Thyroid gland (tissue), 4 donors: ENCODE measurements around the gene IL2RA. TPM values are rescaled to one million over a fixed set of nuclear protein-coding genes. Genes with fewer than 3 reads are reported as not detected.
A peak's percentile ranks its signal among the peaks of the same experiment; 100 is the strongest.

Experiments used
- DNase-seq, 2 donors: peaks; one replicate each; pipeline ENCODE4 v3.0.0-alpha.2; 2019
- H3K27ac ChIP-seq, 3 donors: fragments of 200-600 bp; sonication (generic); 1 replicate in 2 of 3; 2 replicates in 1 of 3; pipeline ENCODE4 v1.5.1; 2016 to 2019; ENCODE audit warnings: mild to moderate bottlenecking in 1 of 3, moderate library complexity in 1 of 3
- H3K27me3 ChIP-seq: fragments of 200-600 bp; sonication (generic); one replicate; pipeline ENCODE4 v1.5.1; 2019
- H3K36me3 ChIP-seq, 2 donors: fragments of 200-600 bp; sonication (generic); one replicate each; pipeline ENCODE4 v1.5.1; 2016 to 2019
- H3K4me1 ChIP-seq, 2 donors: fragments of 200-600 bp; sonication (generic); one replicate each; pipeline ENCODE4 v1.5.1; 2017 to 2019
- H3K4me3 ChIP-seq, 3 donors: fragments of 200-600 bp; sonication (generic); replicated peaks in 1 of 3; 1 replicate in 2 of 3; 2 replicates in 1 of 3; pipeline ENCODE4 v1.5.1; 2016; ENCODE audit warnings: mild to moderate bottlenecking in 1 of 3
- H3K9me3 ChIP-seq: fragments of 200-600 bp; sonication (generic); one replicate; pipeline ENCODE4 v1.5.1; 2017
- POLR2A ChIP-seq, 2 donors: fragments of 450-650 bp; IDR thresholded peaks; one replicate each; pipeline ENCODE4 v1.6.1; 2017; ENCODE audit warnings: antibody characterized with exemption in 2 of 2, mild to moderate bottlenecking in 2 of 2, moderate library complexity in 1 of 2
- WGBS, 2 donors: methylation state at CpG; one replicate each; pipeline ENCODE4 v1.1.5; 2017; 5-methylcytosine and 5-hydroxymethylcytosine counted together
- intact Hi-C: fragments of 100-400 bp; cut with DNase I; formaldehyde crosslinking; loops from one replicate; pipeline ENCODE4 v1.15.1; 2023
- total RNA-seq, 4 donors: library from RNA; depleted of rRNA; stranded (reverse); fragments of >200 nt; gene quantifications; one replicate each; pipeline ENCODE4 v1.2.3, GENCODE V29; 2016
- TF ChIP-seq, protein P1 (sequence below), 6 experiments: fragments of 200-600 bp in 3 of 6; fragments of 450-650 bp in 3 of 6; sonication (generic) in 3 of 6; IDR thresholded peaks; one replicate each; pipeline ENCODE4 v1.5.1; 2016 to 2019; ENCODE audit warnings: antibody characterized with exemption in 6 of 6, mild to moderate bottlenecking in 2 of 6, inconsistent platforms in 1 of 6, moderate library complexity in 1 of 6

Gene IL2RA
- total RNA-seq, 4 donors from 2014 or later: 1.7 to 11.3 (median 2.3) TPM

DNA sequence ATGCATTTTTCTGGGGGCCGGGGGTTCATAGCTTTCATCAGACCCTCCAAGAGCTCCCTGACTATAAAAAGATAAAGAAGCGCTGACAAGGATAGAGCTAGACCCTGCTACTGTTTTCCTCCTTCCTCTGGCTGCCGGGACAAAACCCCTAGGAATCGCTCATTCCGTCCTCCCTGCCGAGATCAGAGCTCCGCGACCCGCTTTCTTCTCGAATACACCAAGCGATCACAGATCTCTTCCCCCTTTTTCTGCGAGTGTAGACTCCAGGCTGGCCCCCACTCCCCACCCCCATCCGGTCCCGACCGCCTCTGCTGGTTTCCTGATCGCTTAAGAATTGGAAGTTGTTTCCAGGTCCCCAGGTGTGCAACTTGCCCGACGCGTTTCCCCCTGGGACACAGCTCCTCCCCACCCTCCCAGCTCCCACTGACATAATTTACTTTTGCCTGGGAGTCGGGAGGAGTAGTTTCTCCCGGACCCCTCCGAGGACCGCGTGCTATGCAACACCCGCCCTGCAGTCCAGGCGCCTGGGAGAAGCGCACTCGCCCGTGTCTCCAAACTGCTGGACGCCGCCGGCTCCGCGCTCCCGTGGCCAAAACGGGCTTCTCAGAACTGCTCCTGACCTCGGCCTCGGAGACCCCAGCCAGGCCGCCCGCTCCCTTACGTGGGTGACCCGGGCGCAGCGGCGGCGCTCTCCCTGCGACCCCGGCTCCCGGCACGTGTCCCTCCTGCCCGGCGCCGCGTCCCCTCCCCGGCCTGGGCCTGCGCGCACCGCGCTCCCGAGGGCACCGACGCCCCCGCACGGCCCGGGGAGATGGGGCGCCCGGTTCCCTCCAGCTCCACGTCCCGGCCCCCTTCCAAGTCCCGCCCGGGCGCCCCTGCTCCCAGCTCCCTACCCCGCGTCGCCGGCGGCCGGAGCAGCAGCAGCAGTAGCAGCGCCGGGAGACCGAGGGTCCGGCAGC is 85.4 kb downstream of the IL2RA start:
- no peaks in the 10 kb centered on the region for H3K9me3 ChIP-seq
- no peaks in the 10 kb centered on the region for H3K27me3 ChIP-seq
- H3K4me3 ChIP-seq: peak overlapping the region; percentile 74 to 76 (median 75)
- no peaks in the 10 kb centered on the region for H3K36me3 ChIP-seq
- intact Hi-C loops: no loop called here
- 4 to 9% methylated on average over 24 to 38 of the region's 82 CpGs for WGBS, 2 donors
- H3K27ac ChIP-seq: peak overlapping the region; percentile 89 to 93 (median 93)
- no peaks in the 10 kb centered on the region for H3K4me1 ChIP-seq
- peak; percentile 50 to 56 for DNase-seq
- TF ChIP-seq, protein P1, sequence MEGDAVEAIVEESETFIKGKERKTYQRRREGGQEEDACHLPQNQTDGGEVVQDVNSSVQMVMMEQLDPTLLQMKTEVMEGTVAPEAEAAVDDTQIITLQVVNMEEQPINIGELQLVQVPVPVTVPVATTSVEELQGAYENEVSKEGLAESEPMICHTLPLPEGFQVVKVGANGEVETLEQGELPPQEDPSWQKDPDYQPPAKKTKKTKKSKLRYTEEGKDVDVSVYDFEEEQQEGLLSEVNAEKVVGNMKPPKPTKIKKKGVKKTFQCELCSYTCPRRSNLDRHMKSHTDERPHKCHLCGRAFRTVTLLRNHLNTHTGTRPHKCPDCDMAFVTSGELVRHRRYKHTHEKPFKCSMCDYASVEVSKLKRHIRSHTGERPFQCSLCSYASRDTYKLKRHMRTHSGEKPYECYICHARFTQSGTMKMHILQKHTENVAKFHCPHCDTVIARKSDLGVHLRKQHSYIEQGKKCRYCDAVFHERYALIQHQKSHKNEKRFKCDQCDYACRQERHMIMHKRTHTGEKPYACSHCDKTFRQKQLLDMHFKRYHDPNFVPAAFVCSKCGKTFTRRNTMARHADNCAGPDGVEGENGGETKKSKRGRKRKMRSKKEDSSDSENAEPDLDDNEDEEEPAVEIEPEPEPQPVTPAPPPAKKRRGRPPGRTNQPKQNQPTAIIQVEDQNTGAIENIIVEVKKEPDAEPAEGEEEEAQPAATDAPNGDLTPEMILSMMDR (IDR thresholded peaks at IDR 0.05): no peak
- peak in 1 of 2 donors; percentile 8 for TF ChIP-seq POLR2A (IDR thresholded peaks at IDR 0.05)

GRCh38 chr10:5975641-5976473 is 86.3 kb downstream of the IL2RA start:
- H3K27me3 ChIP-seq: no peaks in the 10 kb centered on the region
- TF ChIP-seq POLR2A (IDR thresholded peaks at IDR 0.05): no peak
- TF ChIP-seq, protein P1 (IDR thresholded peaks at IDR 0.05): no peak
- DNase-seq: peak; percentile 14 to 15
- intact Hi-C loops: no loop called here
- H3K4me3 ChIP-seq: peak overlapping the region in 1 of 3 donors; percentile 75
- 73 to 82% methylated on average over 20 of the region's 20 CpGs for WGBS, 2 donors
- no peaks in the 10 kb centered on the region for H3K9me3 ChIP-seq
- no peaks in the 10 kb centered on the region for H3K4me1 ChIP-seq
- H3K27ac ChIP-seq: peak overlapping the region; percentile 89 to 93 (median 93)
- H3K36me3 ChIP-seq: no peaks in the 10 kb centered on the region

DNA sequence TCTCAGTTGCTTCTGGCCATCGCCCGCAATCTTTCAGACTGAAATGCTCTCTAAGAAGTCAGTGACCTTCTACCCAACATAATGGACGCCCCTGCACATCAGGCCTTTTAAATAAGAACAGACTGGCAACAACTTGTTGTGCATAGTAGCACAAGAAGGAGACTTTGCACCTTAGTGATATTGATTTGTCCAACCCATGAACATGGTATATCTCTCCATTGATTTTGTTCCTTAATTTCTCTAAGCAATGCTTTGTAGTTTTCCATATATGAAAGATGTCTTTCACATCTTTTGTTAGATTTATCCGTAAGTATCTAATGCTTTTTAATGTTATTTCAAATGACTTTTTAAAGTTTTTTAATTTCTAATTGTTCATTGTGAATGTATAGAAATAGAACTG is 89.1 kb downstream of the IL2RA start:
- DNase-seq: no peak
- TF ChIP-seq POLR2A (IDR thresholded peaks at IDR 0.05): no peak
- TF ChIP-seq, protein P1 (IDR thresholded peaks at IDR 0.05): no peak

DNA sequence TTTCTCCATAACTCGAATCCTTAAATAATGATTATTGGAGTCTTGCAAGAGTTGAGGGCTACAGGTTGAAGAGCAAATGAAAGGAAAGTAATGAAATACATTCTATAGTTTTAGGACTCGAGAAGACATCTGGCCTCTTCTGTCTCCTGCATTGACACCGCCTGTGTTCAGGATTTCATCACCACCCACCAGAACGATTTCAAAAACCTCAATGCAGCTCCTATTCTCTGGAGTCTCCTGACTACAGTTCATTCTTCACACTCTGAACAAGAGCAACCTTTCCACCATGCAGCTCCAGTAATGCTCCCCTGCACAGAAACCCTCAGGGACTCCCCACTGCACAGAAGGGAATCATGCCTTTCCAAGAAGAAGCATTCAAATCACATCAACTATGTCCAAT is 90.3 kb downstream of the IL2RA start:
- Histone ChIP-seq H3K4me1 (no peaks in the 10 kb centered on the region), H3K27me3 (no peaks in the 10 kb centered on the region), H3K27ac (peak overlapping the region in 1 of 3 donors; percentile 26), H3K9me3 (no peaks in the 10 kb centered on the region), H3K36me3 (no peaks in the 10 kb centered on the region), H3K4me3 (no peak overlapping the region)
- TF ChIP-seq, protein P1 (IDR thresholded peaks at IDR 0.05): no peak
- no peak for TF ChIP-seq POLR2A (IDR thresholded peaks at IDR 0.05)
- intact Hi-C loops: no loop called here
- DNase-seq: no peak
- 68 to 77% methylated on average over 4 of the region's 4 CpGs for WGBS, 2 donors

More for the DNA sequence above, 89.1 kb downstream of the IL2RA start:
- H3K27me3 ChIP-seq: no peaks in the 10 kb centered on the region
- intact Hi-C loops: no loop called here
- no peak overlapping the region for H3K27ac ChIP-seq
- H3K36me3 ChIP-seq: no peaks in the 10 kb centered on the region
- H3K4me1 ChIP-seq: no peaks in the 10 kb centered on the region
- no peaks in the 10 kb centered on the region for H3K9me3 ChIP-seq
- H3K4me3 ChIP-seq: no peak overlapping the region
- 75 to 95% methylated on average over 4 of the region's 4 CpGs for WGBS, 2 donors
